Measurements from ENCODE around the gene ARID1B.

- TF ChIP-seq REST (IDR thresholded peaks at IDR 0.05; ENCODE audit: insufficient read depth in 1 of 2, low read depth in 2 of 2, low read length in 1 of 2) (no peak), CTCF (IDR thresholded peaks at IDR 0.05) (no peak), SIN3A (IDR thresholded peaks at IDR 0.05; ENCODE audit: borderline replicate concordance, insufficient read depth, low read depth, low read length) (no peak), POLR2AphosphoS5 (IDR thresholded peaks at IDR 0.05; ENCODE audit: low read depth, low read length) (no peak), TCF7L2 (IDR thresholded peaks at IDR 0.05; ENCODE audit: low read depth, low read length) (no peak)
These were observed 397.6 kb downstream of the ARID1B start for GRCh38 chr6:157174731-157175130.
